HEK293 (cell line): ENCODE data around the gene KCNIP4.

Source experiments
- ZEB2 ChIP-seq: fragments of 450-650 bp; formaldehyde crosslinking; IDR thresholded peaks from 2 replicates; pipeline ENCODE4 v1.5.1; 2016; ENCODE audit warnings: missing biosample characterization, missing genetic modification characterization
- ZNF140 ChIP-seq: fragments of 450-650 bp; formaldehyde crosslinking; IDR thresholded peaks from 2 replicates; pipeline ENCODE4 v1.5.1; 2016; ENCODE audit warnings: missing biosample characterization, missing genetic modification characterization
- ZNF274 ChIP-seq, 2 experiments: fragments of 200-500 bp in 1 of 2; fragments of 450-650 bp in 1 of 2; sonication (Bioruptor generic) in 1 of 2; formaldehyde crosslinking in 1 of 2; IDR thresholded peaks; 2 replicates each; pipeline versions ENCODE4 v1.5.1 to v1.6.1; 2014 to 2016; ENCODE audit warnings: borderline replicate concordance in 1 of 2, inconsistent platforms in 1 of 2, low read length in 1 of 2, missing biosample characterization in 1 of 2, missing genetic modification characterization in 1 of 2
- TF ChIP-seq, protein P1 (sequence below): fragments of 450-650 bp; formaldehyde crosslinking; IDR thresholded peaks from 2 replicates; pipeline ENCODE4 v1.5.1; 2016; ENCODE audit warnings: missing biosample characterization, missing genetic modification characterization
- TF ChIP-seq, protein P2 (sequence below): fragments of 450-650 bp; formaldehyde crosslinking; IDR thresholded peaks from 2 replicates; pipeline ENCODE4 v1.5.1; 2016; ENCODE audit warnings: missing biosample characterization, missing genetic modification characterization

DNA sequence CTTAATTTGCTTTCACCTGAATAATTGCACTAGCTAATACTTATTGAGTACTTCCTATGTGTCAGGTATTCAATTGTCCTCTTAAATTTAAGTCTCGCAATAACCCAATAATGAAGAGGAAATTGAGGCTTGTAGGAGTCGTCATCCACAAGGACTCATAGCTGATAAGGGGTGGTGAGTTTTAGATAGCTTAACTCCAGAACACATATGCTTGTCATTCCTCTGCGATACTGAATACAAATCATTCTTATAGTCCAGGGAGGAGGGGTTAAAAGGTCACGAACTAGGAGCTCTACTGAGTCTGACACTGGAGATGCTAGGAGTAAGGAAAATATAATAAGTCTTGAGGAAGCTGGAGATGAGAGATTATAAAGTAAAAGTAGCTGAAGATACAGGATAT lies 1249.8 kb downstream of the KCNIP4 start:
- TF ChIP-seq ZNF274 (IDR thresholded peaks at IDR 0.05; ENCODE audit: low read length): no peak
- TF ChIP-seq ZNF274 (tag by site-specific recombination; IDR thresholded peaks at IDR 0.05; ENCODE audit: borderline replicate concordance): no peak
- TF ChIP-seq, protein P1, sequence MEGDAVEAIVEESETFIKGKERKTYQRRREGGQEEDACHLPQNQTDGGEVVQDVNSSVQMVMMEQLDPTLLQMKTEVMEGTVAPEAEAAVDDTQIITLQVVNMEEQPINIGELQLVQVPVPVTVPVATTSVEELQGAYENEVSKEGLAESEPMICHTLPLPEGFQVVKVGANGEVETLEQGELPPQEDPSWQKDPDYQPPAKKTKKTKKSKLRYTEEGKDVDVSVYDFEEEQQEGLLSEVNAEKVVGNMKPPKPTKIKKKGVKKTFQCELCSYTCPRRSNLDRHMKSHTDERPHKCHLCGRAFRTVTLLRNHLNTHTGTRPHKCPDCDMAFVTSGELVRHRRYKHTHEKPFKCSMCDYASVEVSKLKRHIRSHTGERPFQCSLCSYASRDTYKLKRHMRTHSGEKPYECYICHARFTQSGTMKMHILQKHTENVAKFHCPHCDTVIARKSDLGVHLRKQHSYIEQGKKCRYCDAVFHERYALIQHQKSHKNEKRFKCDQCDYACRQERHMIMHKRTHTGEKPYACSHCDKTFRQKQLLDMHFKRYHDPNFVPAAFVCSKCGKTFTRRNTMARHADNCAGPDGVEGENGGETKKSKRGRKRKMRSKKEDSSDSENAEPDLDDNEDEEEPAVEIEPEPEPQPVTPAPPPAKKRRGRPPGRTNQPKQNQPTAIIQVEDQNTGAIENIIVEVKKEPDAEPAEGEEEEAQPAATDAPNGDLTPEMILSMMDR (tag by site-specific recombination): no peak
- TF ChIP-seq ZEB2 (tag by site-specific recombination): no peak
- TF ChIP-seq, protein P2, sequence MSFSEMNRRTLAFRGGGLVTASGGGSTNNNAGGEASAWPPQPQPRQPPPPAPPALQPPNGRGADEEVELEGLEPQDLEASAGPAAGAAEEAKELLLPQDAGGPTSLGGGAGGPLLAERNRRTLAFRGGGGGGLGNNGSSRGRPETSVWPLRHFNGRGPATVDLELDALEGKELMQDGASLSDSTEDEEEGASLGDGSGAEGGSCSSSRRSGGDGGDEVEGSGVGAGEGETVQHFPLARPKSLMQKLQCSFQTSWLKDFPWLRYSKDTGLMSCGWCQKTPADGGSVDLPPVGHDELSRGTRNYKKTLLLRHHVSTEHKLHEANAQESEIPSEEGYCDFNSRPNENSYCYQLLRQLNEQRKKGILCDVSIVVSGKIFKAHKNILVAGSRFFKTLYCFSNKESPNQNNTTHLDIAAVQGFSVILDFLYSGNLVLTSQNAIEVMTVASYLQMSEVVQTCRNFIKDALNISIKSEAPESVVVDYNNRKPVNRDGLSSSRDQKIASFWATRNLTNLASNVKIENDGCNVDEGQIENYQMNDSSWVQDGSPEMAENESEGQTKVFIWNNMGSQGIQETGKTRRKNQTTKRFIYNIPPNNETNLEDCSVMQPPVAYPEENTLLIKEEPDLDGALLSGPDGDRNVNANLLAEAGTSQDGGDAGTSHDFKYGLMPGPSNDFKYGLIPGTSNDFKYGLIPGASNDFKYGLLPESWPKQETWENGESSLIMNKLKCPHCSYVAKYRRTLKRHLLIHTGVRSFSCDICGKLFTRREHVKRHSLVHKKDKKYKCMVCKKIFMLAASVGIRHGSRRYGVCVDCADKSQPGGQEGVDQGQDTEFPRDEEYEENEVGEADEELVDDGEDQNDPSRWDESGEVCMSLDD (tag by site-specific recombination): no peak
- TF ChIP-seq ZNF140 (tag by site-specific recombination): no peak
